ENCODE measurements around the gene PLPPR3. TPM values are rescaled to one million over a fixed set of nuclear protein-coding genes. Genes with fewer than 3 reads are reported as not detected.
A peak's percentile ranks its signal among the peaks of the same experiment; 100 is the strongest.

PLPPR3 gene
- total RNA-seq, 2 donors from 2014 or later = 110 to 111 TPM

- Histone ChIP-seq H3K36me3 (ENCODE audit: control insufficient read depth, insufficient read depth, low read length) (no peaks in the 10 kb centered on the region), H3K27me3 (ENCODE audit: control insufficient read depth, insufficient read depth, low read length, poor library complexity, severe bottlenecking) (no peaks in the 10 kb centered on the region), H3K9me3 (ENCODE audit: control insufficient read depth, low read length) (no peaks in the 10 kb centered on the region), H3K4me3 (ENCODE audit: low read length) (peak overlapping the region; percentile 81), H3K27ac (ENCODE audit: low read depth, low read length) (peak overlapping the region; percentile 72), H3K4me1 (ENCODE audit: control insufficient read depth, insufficient read depth, low read length) (no peaks in the 10 kb centered on the region), H3K9ac (ENCODE audit: extremely low read depth, low read length, poor library complexity, severe bottlenecking) (peak overlapping the region; percentile 98)
- peak overlapping the region; percentile 58 for H3K4me3 Mint-ChIP-seq
- no peaks in the 10 kb centered on the region for H3K27me3 Mint-ChIP-seq (ENCODE audit: insufficient read depth)
- H3K27ac Mint-ChIP-seq = peak overlapping the region; percentile 99
- peak; percentile 86 for DNase-seq
- peaks cover 3% of the 10 kb centered on the region for H3K9me3 Mint-ChIP-seq
- WGBS, 2 experiments (ENCODE audit: insufficient coverage in 1 of 2, insufficient read length in 1 of 2) = 10 to 19% methylated on average over 13 to 29 of the region's 29 CpGs
- peaks cover 17% of the 10 kb centered on the region for H3K36me3 Mint-ChIP-seq (ENCODE audit: low read depth)
- peaks cover 14% of the 10 kb centered on the region for H3K4me1 Mint-ChIP-seq
- TF ChIP-seq CTCF (conservative IDR thresholded peaks at IDR 0.05) = no peak
Measured at GRCh38 chr19:782185-782877, 39.4 kb downstream of the PLPPR3 start.

GRCh38 chr19:781800-782184 lies 40.0 kb downstream of the PLPPR3 start:
- TF ChIP-seq CTCF (conservative IDR thresholded peaks at IDR 0.05) = no peak
- H3K27ac ChIP-seq (ENCODE audit: low read depth, low read length) = no peak overlapping the region
- Mint-ChIP-seq H3K4me3 (peak overlapping the region; percentile 58), H3K27me3 (ENCODE audit: insufficient read depth) (no peaks in the 10 kb centered on the region), H3K4me1 (peaks cover 14% of the 10 kb centered on the region), H3K9me3 (peaks cover 3% of the 10 kb centered on the region), H3K36me3 (ENCODE audit: low read depth) (peaks cover 17% of the 10 kb centered on the region), H3K27ac (peak overlapping the region; percentile 99)
- no peaks in the 10 kb centered on the region for H3K4me1 ChIP-seq (ENCODE audit: control insufficient read depth, insufficient read depth, low read length)
- no peaks in the 10 kb centered on the region for H3K9me3 ChIP-seq (ENCODE audit: control insufficient read depth, low read length)
- H3K9ac ChIP-seq (ENCODE audit: extremely low read depth, low read length, poor library complexity, severe bottlenecking) = peak overlapping the region; percentile 98
- no peaks in the 10 kb centered on the region for H3K27me3 ChIP-seq (ENCODE audit: control insufficient read depth, insufficient read depth, low read length, poor library complexity, severe bottlenecking)
- no peaks in the 10 kb centered on the region for H3K36me3 ChIP-seq (ENCODE audit: control insufficient read depth, insufficient read depth, low read length)
- DNase-seq = no peak
- H3K4me3 ChIP-seq (ENCODE audit: low read length) = peak overlapping the region; percentile 81
- 83 to 93% methylated on average over 12 to 19 of the region's 19 CpGs for WGBS, 2 experiments (ENCODE audit: insufficient coverage in 1 of 2, insufficient read length in 1 of 2)

DNA sequence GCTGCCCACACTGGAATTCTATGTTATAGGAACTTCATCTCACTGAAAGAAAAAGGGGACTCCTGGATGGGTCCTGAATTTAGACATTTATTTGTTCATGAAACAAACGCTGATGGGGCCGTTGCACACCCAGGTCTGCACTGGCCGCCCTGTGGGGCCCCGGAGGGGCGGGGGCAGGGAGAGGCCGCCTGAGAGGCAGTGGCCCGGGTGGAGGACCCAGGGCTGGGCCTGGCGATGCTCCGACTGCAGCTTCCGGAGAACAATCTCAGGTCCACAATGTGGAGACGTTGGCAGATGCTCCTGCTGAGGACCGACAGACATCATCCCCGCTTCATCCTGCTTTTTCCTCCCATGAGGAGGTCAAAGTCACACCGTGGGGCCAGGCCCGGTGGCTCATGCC lies 40.8 kb downstream of the PLPPR3 start:
- Mint-ChIP-seq H3K4me3 (no peak overlapping the region), H3K9me3 (peaks cover 3% of the 10 kb centered on the region)
- WGBS, 2 experiments (ENCODE audit: insufficient coverage in 1 of 2, insufficient read length in 1 of 2) = 93 to 96% methylated on average over 13 to 15 of the region's 15 CpGs

More for the DNA sequence above, 40.8 kb downstream of the PLPPR3 start:
- Histone ChIP-seq H3K36me3 (ENCODE audit: control insufficient read depth, insufficient read depth, low read length) (no peaks in the 10 kb centered on the region), H3K9me3 (ENCODE audit: control insufficient read depth, low read length) (no peaks in the 10 kb centered on the region), H3K9ac (ENCODE audit: extremely low read depth, low read length, poor library complexity, severe bottlenecking) (no peak overlapping the region), H3K27me3 (ENCODE audit: control insufficient read depth, insufficient read depth, low read length, poor library complexity, severe bottlenecking) (no peaks in the 10 kb centered on the region), H3K4me1 (ENCODE audit: control insufficient read depth, insufficient read depth, low read length) (no peaks in the 10 kb centered on the region), H3K27ac (ENCODE audit: low read depth, low read length) (no peak overlapping the region), H3K4me3 (ENCODE audit: low read length) (no peak overlapping the region)
- no peak for TF ChIP-seq CTCF (conservative IDR thresholded peaks at IDR 0.05)
- DNase-seq = no peak
- Mint-ChIP-seq H3K36me3 (ENCODE audit: low read depth) (peaks cover 17% of the 10 kb centered on the region), H3K27me3 (ENCODE audit: insufficient read depth) (no peaks in the 10 kb centered on the region), H3K4me1 (peaks cover 14% of the 10 kb centered on the region), H3K27ac (no peak overlapping the region)
